ENCODE measurements around the gene TRMT61A.
"Not testable (repeated sequence)": the region's sequence is repeated elsewhere in the genome, so short reads cannot be mapped to it uniquely, and the experiment has no call there.

The TRMT61A gene

GRCh38 chr14:103522649-103523574 lies 6.1 kb upstream of the TRMT61A start, which contains the start of gene CKB:
Gene CKB, minus strand, starts transcription at chr14:103522830. Its CDS starts 337 bp downstream, at chr14:103522493.
- peak; percentile 30 for DNase-seq (ENCODE audit: low spot score)

- DNase-seq (ENCODE audit: low spot score), result no peak
These were observed 5.4 kb upstream of the TRMT61A start for GRCh38 chr14:103523575-103523954.

GRCh38 chr14:103524002-103524935 lies 4.7 kb upstream of the TRMT61A start:
- DNase-seq (ENCODE audit: low spot score), result no peak

GRCh38 chr14:103525430-103526246 lies 3.4 kb upstream of the TRMT61A start:
- DNase-seq (ENCODE audit: low spot score), result not testable (repeated sequence)

GRCh38 chr14:103526247-103526913 lies 2.6 kb upstream of the TRMT61A start:
- no peak for DNase-seq (ENCODE audit: low spot score)

- no peak for DNase-seq (ENCODE audit: low spot score)
These were observed 2.1 kb upstream of the TRMT61A start for GRCh38 chr14:103526914-103527248.

GRCh38 chr14:103527408-103528145 lies 1.4 kb upstream of the TRMT61A start:
- DNase-seq (ENCODE audit: low spot score), result no peak

- DNase-seq (ENCODE audit: low spot score), result no peak
These were observed 830 bp upstream of the TRMT61A start for GRCh38 chr14:103528146-103528586.

- DNase-seq (ENCODE audit: low spot score), result no peak
These were observed 678 bp downstream of the TRMT61A start for GRCh38 chr14:103529383-103530365.

GRCh38 chr14:103530390-103530789 lies 1.4 kb downstream of the TRMT61A start:
- DNase-seq (ENCODE audit: low spot score), result no peak

- no peak for DNase-seq (ENCODE audit: low spot score)
These were observed 1.8 kb downstream of the TRMT61A start for GRCh38 chr14:103530831-103531230.

- DNase-seq (ENCODE audit: low spot score), result no peak
These were observed 2.6 kb downstream of the TRMT61A start for GRCh38 chr14:103531421-103532215.

- DNase-seq (ENCODE audit: low spot score), result no peak
These were observed 3.5 kb downstream of the TRMT61A start for GRCh38 chr14:103532216-103533136.

GRCh38 chr14:103533137-103533998 lies 4.4 kb downstream of the TRMT61A start:
- DNase-seq (ENCODE audit: low spot score), result no peak

- DNase-seq (ENCODE audit: low spot score), result no peak
These were observed 5.1 kb downstream of the TRMT61A start for GRCh38 chr14:103533999-103534575.

GRCh38 chr14:103534576-103535061 lies 5.6 kb downstream of the TRMT61A start:
- DNase-seq (ENCODE audit: low spot score), result no peak

Data from COLO829 (cell line).